GM20000 (cell line): ENCODE results near the gene ENTR1.

Experiments
- DNase-seq: peaks from one replicate; pipeline ENCODE4 v3.0.0; 2012; ENCODE audit warnings: low spot score
- CTCF ChIP-seq: IDR thresholded peaks from 2 replicates; pipeline ENCODE4 v1.5.1; 2012; ENCODE audit warnings: mild to moderate bottlenecking, control low read depth; ENCODE audit errors: extremely low read depth, missing control alignments

The ENTR1 gene

GRCh38 chr9:136410500-136411287, at the start of gene ENTR1, which contains the start of gene PMPCA:
TSS of gene ENTR1 (minus strand) at chr9:136410614. CDS start at chr9:136410397, 217 bp downstream.
TSS of gene PMPCA (plus strand) at chr9:136410658. CDS start at chr9:136410669, 11 bp downstream.
- DNase-seq, result peak; percentile 99

GRCh38 chr9:136459425-136459824, 49.0 kb upstream of the ENTR1 start:
- no peak for TF ChIP-seq CTCF
- DNase-seq, result no peak

More at GRCh38 chr9:136410500-136411287, at the start of gene ENTR1, which contains the start of gene PMPCA:
- no peak for TF ChIP-seq CTCF

- DNase-seq, result no peak
- no peak for TF ChIP-seq CTCF
Measured at GRCh38 chr9:136457326-136457725, 46.9 kb upstream of the ENTR1 start.

- TF ChIP-seq CTCF, result no peak
- no peak for DNase-seq
Measured at GRCh38 chr9:136456258-136456657, 45.8 kb upstream of the ENTR1 start.

- no peak for DNase-seq
- TF ChIP-seq CTCF, result no peak
Measured at GRCh38 chr9:136455043-136456002, 44.9 kb upstream of the ENTR1 start.

GRCh38 chr9:136454026-136454796, 43.8 kb upstream of the ENTR1 start:
- no peak for DNase-seq
- no peak for TF ChIP-seq CTCF
